ENCODE data around the gene TRHDE. TPM values are rescaled to one million over a fixed set of nuclear protein-coding genes. Genes with fewer than 3 reads are reported as not detected.

Gene TRHDE
- total RNA-seq, 1 experiment from 2014 or later = 16.5 TPM

DNA sequence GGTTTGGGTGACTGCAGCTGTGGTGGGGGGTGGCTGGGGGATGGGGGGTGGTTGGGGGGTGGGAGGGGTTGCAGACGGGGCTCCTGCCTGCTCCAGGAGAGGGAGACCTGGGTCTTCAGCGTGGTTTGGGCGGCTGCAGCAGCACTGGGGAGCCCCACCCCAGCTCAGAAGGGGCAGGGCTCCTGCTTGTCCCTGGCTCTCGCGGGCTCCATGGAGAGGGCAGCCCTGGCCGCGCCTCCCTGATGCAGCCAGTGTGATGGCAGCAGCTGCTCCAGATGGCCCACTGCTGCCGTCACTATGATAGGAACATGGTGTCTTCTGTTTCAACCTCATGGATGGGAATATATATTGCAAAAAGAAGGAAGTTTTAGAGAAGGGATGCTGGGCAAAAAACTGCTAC, 22.9 kb downstream of the TRHDE start:
- H4K20me1 ChIP-seq (ENCODE audit: low read length) = no peaks in the 10 kb centered on the region
- ATAC-seq (no peak), DNase-seq (no peak)
- H3K4me3 ChIP-seq (ENCODE audit: low read length) = peak overlapping the region; percentile 48; the same call in 1 of the 2 replicates
- CTCF ChIA-PET = interaction anchor here (0.6 kb wide), 1 partner anchor 686 kb away, joined by 4 read pairs; no protein-coding TSS in a partner anchor
- H3K9me2 ChIP-seq (replicated peaks; ENCODE audit: low read length) = no peaks in the 10 kb centered on the region
- peak overlapping the region; percentile 81 for H3K9ac ChIP-seq (ENCODE audit: low read length)
- TF ChIP-seq EZH2phosphoT487 (IDR thresholded peaks at IDR 0.05; ENCODE audit: borderline replicate concordance, low read length) = no peak
- TF ChIP-seq, protein P1, sequence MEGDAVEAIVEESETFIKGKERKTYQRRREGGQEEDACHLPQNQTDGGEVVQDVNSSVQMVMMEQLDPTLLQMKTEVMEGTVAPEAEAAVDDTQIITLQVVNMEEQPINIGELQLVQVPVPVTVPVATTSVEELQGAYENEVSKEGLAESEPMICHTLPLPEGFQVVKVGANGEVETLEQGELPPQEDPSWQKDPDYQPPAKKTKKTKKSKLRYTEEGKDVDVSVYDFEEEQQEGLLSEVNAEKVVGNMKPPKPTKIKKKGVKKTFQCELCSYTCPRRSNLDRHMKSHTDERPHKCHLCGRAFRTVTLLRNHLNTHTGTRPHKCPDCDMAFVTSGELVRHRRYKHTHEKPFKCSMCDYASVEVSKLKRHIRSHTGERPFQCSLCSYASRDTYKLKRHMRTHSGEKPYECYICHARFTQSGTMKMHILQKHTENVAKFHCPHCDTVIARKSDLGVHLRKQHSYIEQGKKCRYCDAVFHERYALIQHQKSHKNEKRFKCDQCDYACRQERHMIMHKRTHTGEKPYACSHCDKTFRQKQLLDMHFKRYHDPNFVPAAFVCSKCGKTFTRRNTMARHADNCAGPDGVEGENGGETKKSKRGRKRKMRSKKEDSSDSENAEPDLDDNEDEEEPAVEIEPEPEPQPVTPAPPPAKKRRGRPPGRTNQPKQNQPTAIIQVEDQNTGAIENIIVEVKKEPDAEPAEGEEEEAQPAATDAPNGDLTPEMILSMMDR (conservative IDR thresholded peaks at IDR 0.05; ENCODE audit: low read depth, low read length) = no peak
- TF ChIP-seq EZH2 (IDR thresholded peaks at IDR 0.05; ENCODE audit: low read length, unreplicated experiment) = no peak
- H3K27ac ChIP-seq (ENCODE audit: low read length) = peak overlapping the region; percentile 98
- intact Hi-C loops (cut with micrococcal nuclease) = no loop called here
- no peak overlapping the region for H2AFZ ChIP-seq (ENCODE audit: low read length)
- no TSS peak for BruUV-seq (replicated peaks)
- POLR2A ChIA-PET (ENCODE audit: unreplicated experiment) = no interaction called here
- H3K4me2 ChIP-seq (ENCODE audit: low read length) = peak overlapping the region; percentile 82
- H3K36me3 ChIP-seq (ENCODE audit: low read depth, low read length) = peaks cover 12% of the 10 kb centered on the region
- no peaks in the 10 kb centered on the region for H3K27me3 ChIP-seq (ENCODE audit: low read length)
- H3K4me1 ChIP-seq (ENCODE audit: insufficient read depth, low read length) = peaks cover 44% of the 10 kb centered on the region
- H3F3A ChIP-seq (ENCODE audit: low read length, unreplicated experiment) = peaks cover 11% of the 10 kb centered on the region
- no peaks in the 10 kb centered on the region for H3K9me3 ChIP-seq (ENCODE audit: low read length)
- H3K79me2 ChIP-seq (ENCODE audit: low read length) = peaks cover 38% of the 10 kb centered on the region

DNA sequence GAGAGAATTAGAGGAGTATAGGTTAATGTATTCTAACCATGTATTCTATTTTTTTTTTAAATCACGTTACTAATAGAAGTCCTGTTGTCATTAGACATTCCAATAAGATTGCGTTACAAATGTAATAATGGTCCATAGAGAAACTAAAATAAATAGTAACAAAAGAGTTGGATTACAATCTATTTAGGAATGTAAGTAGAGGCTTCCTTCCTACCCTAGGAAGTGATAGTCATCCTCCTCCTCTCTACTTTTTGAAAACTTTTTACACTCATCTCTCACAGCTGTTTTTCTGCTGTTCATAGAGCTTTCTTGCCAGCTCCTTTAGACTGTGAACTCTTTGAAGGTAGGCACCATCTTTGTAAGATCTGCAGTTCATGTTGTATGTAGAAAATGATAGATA, 23.6 kb downstream of the TRHDE start:
- Histone ChIP-seq H3K9me3 (ENCODE audit: low read length) (no peaks in the 10 kb centered on the region), H2AFZ (ENCODE audit: low read length) (peak overlapping the region; percentile 23), H3K27ac (ENCODE audit: low read length) (peak overlapping the region; percentile 98), H3K9ac (ENCODE audit: low read length) (peak overlapping the region; percentile 81), H3F3A (ENCODE audit: low read length, unreplicated experiment) (peaks cover 11% of the 10 kb centered on the region), H3K36me3 (ENCODE audit: low read depth, low read length) (peaks cover 12% of the 10 kb centered on the region), H4K20me1 (ENCODE audit: low read length) (no peaks in the 10 kb centered on the region), H3K4me1 (ENCODE audit: insufficient read depth, low read length) (peaks cover 44% of the 10 kb centered on the region), H3K4me3 (ENCODE audit: low read length) (peak overlapping the region; percentile 48), H3K4me2 (ENCODE audit: low read length) (peak overlapping the region; percentile 82), H3K79me2 (ENCODE audit: low read length) (peaks cover 38% of the 10 kb centered on the region), H3K27me3 (ENCODE audit: low read length) (no peaks in the 10 kb centered on the region), H3K9me2 (replicated peaks; ENCODE audit: low read length) (no peaks in the 10 kb centered on the region)
- no TSS peak for BruUV-seq (replicated peaks)
- DNase-seq (peak; percentile 84), ATAC-seq (peak; percentile 59)
- intact Hi-C loops (cut with micrococcal nuclease) = loop anchor here (1.0 to 2.0 kb wide), 3 partner anchors 15 to 27 kb away; partner anchors contain the start of gene TRHDE
- ChIA-PET CTCF (interaction anchor here (0.5 to 1.5 kb wide), 4 partner anchors 19 to 279 kb away, joined by 3 to 5 read pairs (median 5); no protein-coding TSS in a partner anchor), POLR2A (ENCODE audit: unreplicated experiment) (interaction anchor here (1.0 to 1.5 kb wide), 2 partner anchors 18 to 22 kb away, joined by 3 to 7 read pairs; no protein-coding TSS in a partner anchor)
- TF ChIP-seq, protein P1 (conservative IDR thresholded peaks at IDR 0.05; ENCODE audit: low read depth, low read length) = no peak
- TF ChIP-seq EZH2phosphoT487 (IDR thresholded peaks at IDR 0.05; ENCODE audit: borderline replicate concordance, low read length) (no peak), EZH2 (IDR thresholded peaks at IDR 0.05; ENCODE audit: low read length, unreplicated experiment) (no peak)

DNA sequence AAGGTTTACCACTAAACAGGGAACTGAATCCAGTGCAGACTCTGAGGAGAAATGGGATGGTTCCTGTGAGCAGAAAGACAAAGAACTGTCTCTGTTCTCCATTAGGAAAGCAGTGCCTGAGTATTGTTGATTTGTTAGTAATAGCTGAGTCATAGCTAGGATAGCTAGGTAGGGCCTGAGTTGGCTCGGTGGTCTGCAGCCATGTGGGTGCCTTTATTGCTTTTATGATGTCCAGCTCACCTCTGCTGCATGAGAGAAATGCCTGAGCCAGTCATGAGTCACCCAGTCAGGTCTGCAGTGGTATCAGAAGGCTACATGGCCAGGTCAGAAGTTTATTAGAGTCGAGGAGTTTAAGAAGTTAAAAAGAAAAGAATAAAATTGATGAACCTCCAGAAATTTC, 24.2 kb downstream of the TRHDE start:
- peak overlapping the region; percentile 98 for H3K27ac ChIP-seq (ENCODE audit: low read length)
- peaks cover 9% of the 10 kb centered on the region for H3K36me3 ChIP-seq (ENCODE audit: low read depth, low read length)
- intact Hi-C loops (cut with micrococcal nuclease) = loop anchor here (1.0 to 2.0 kb wide), 3 partner anchors 16 to 28 kb away; partner anchors contain the start of gene TRHDE
- ChIA-PET CTCF (interaction anchor here (0.5 to 1.5 kb wide), 4 partner anchors 19 to 280 kb away, joined by 3 to 5 read pairs (median 5); no protein-coding TSS in a partner anchor), POLR2A (ENCODE audit: unreplicated experiment) (interaction anchor here (0.5 to 1.5 kb wide), 5 partner anchors 17 to 633 kb away, joined by 3 to 7 read pairs (median 5); partner anchors contain the start of genes THAP2 and ZFC3H1)
- TF ChIP-seq, protein P1 (conservative IDR thresholded peaks at IDR 0.05; ENCODE audit: low read depth, low read length) = no peak
- no peak for TF ChIP-seq EZH2 (IDR thresholded peaks at IDR 0.05; ENCODE audit: low read length, unreplicated experiment)
- no peak for TF ChIP-seq EZH2phosphoT487 (IDR thresholded peaks at IDR 0.05; ENCODE audit: borderline replicate concordance, low read length)
- H3K4me1 ChIP-seq (ENCODE audit: insufficient read depth, low read length) = peaks cover 44% of the 10 kb centered on the region
- H3K9ac ChIP-seq (ENCODE audit: low read length) = peak overlapping the region; percentile 81
- peak overlapping the region; percentile 23; the same call in 1 of the 2 replicates for H2AFZ ChIP-seq (ENCODE audit: low read length)
- peaks cover 38% of the 10 kb centered on the region for H3K79me2 ChIP-seq (ENCODE audit: low read length)
- BruUV-seq (replicated peaks) = no TSS peak
- H4K20me1 ChIP-seq (ENCODE audit: low read length) = no peaks in the 10 kb centered on the region
- peak overlapping the region; percentile 48 for H3K4me3 ChIP-seq (ENCODE audit: low read length)
- no peaks in the 10 kb centered on the region for H3K9me2 ChIP-seq (replicated peaks; ENCODE audit: low read length)
- DNase-seq (peak; percentile 95), ATAC-seq (peak; percentile 89)
- no peaks in the 10 kb centered on the region for H3K27me3 ChIP-seq (ENCODE audit: low read length)
- no peaks in the 10 kb centered on the region for H3K9me3 ChIP-seq (ENCODE audit: low read length)
- peaks cover 11% of the 10 kb centered on the region for H3F3A ChIP-seq (ENCODE audit: low read length, unreplicated experiment)
- peak overlapping the region; percentile 82 for H3K4me2 ChIP-seq (ENCODE audit: low read length)
